ENCODE results near the gene RNF217. TPM values are rescaled to one million over a fixed set of nuclear protein-coding genes. Genes with fewer than 3 reads are reported as not detected.

RNF217 gene
- total and polyA plus RNA-seq, 2 of the 8 experiments (the other 6 are each of a cell fraction or from before 2014, with no cell fraction given): 2.0 to 8.9 TPM

GRCh38 chr6:125048274-125048673 lies 86.0 kb downstream of the RNF217 start:
- no peak overlapping the region for H3K4ac ChIP-seq (replicated peaks; ENCODE audit: insufficient read length, low read depth, low read length)
- H4K91ac ChIP-seq (replicated peaks; ENCODE audit: insufficient read length, low read length): no peak overlapping the region
- CTCF ChIA-PET (ENCODE audit: partially characterized antibody): interaction anchor here (0.7 to 1.4 kb wide), 2 partner anchors 65 to 177 kb away, joined by 3 to 4 read pairs; no protein-coding TSS in a partner anchor
- no peak overlapping the region for H2BK12ac ChIP-seq (ENCODE audit: low read depth, low read length)
- no peaks in the 10 kb centered on the region for H3K9me3 ChIP-seq (ENCODE audit: insufficient read depth in 2 of 2, low read depth in 1 of 2, low read length in 1 of 2)
- no peak overlapping the region for H3K56ac ChIP-seq (replicated peaks; ENCODE audit: insufficient read length, low read depth, low read length)
- no peak overlapping the region for H2AK5ac ChIP-seq (ENCODE audit: low read depth, low read length)
- POLR2A ChIA-PET (ENCODE audit: partially characterized antibody): no interaction called here
- no peak overlapping the region for H3K14ac ChIP-seq (ENCODE audit: insufficient read length)
- no peak overlapping the region for H2BK5ac ChIP-seq (ENCODE audit: low read depth, low read length)
- no peak overlapping the region for H3K18ac ChIP-seq (ENCODE audit: extremely low read depth, low read length)
- no peak overlapping the region for H2AFZ ChIP-seq (ENCODE audit: low read length)
- no peak overlapping the region for H3K23ac ChIP-seq (ENCODE audit: insufficient read length)
- H4K20me1 ChIP-seq (replicated peaks in 1 of 2; ENCODE audit: control insufficient read depth in 1 of 2, insufficient read depth in 2 of 2, low read length in 2 of 2): no peaks in the 10 kb centered on the region
- H3K4me2 ChIP-seq (ENCODE audit: insufficient read depth in 1 of 2, low read depth in 2 of 2, low read length in 2 of 2): no peak overlapping the region
- H3K9ac ChIP-seq (replicated peaks in 1 of 4; ENCODE audit: extremely low read depth in 1 of 4, low read depth in 3 of 4, low read length in 3 of 4): no peak overlapping the region
- no peak overlapping the region for H2BK20ac ChIP-seq (ENCODE audit: low read length)
- H2BK120ac ChIP-seq (replicated peaks; ENCODE audit: low read depth, low read length): no peak overlapping the region
- FAIRE-seq (no peak), DNase-seq (ENCODE audit: low read depth in 1 of 2, low spot score in 2 of 2) (no peak)
- no peak overlapping the region for H2BK15ac ChIP-seq (ENCODE audit: low read length)
- H3K27ac ChIP-seq (ENCODE audit: low read depth, low read length): no peak overlapping the region
- no peaks in the 10 kb centered on the region for H3K79me1 ChIP-seq (ENCODE audit: low read depth, low read length)
- H3K79me2 ChIP-seq (ENCODE audit: control insufficient read depth in 1 of 2, insufficient read depth in 2 of 2, low read length in 2 of 2): no peaks in the 10 kb centered on the region
- H4K5ac ChIP-seq (ENCODE audit: insufficient read length, low read depth, low read length): no peak overlapping the region
- H4K8ac ChIP-seq (ENCODE audit: extremely low read depth, insufficient read depth, low read length): no peak overlapping the region
- H3K23me2 ChIP-seq (ENCODE audit: low read depth, low read length): no peaks in the 10 kb centered on the region; the same call in 1 of the 2 replicates
- H3K4me3 ChIP-seq (ENCODE audit: extremely low read depth in 1 of 4, insufficient read depth in 2 of 4, low read depth in 3 of 4, low read length in 4 of 4): no peak overlapping the region
- 96% methylated on average over 2 of the region's 2 CpGs; no CpG with 5 or more reads in 1 of the 2 experiments for WGBS, 2 experiments (ENCODE audit: extremely low coverage in 1 of 2, insufficient coverage in 1 of 2, insufficient read length in 1 of 2, insufficient replicate concordance in 2 of 2, low coverage in 1 of 2, low lambda C conversion rate in 2 of 2, missing lambda C conversion rate in 1 of 2)
- H3K27me3 ChIP-seq (replicated peaks in 1 of 4; ENCODE audit: control insufficient read depth in 3 of 4, extremely low read depth in 1 of 4, insufficient read depth in 3 of 4, low read length in 3 of 4): no peaks in the 10 kb centered on the region
- H3K36me3 ChIP-seq (ENCODE audit: control insufficient read depth in 2 of 4, insufficient read depth in 4 of 4, low read length in 3 of 4): no peaks in the 10 kb centered on the region
- H3K4me1 ChIP-seq (replicated peaks in 1 of 4; ENCODE audit: control insufficient read depth in 3 of 4, insufficient read depth in 4 of 4, low read length in 3 of 4): peaks cover 0 to 7% (median under 1%) of the 10 kb centered on the region in 4 experiments; a peak in 4 of 7 replicates
- no peak for TF ChIP-seq SIX5 (IDR thresholded peaks at IDR 0.05; ENCODE audit: low read depth, low read length)

Measured in H1 (cell line).